NCI-H1436 treated with DMSO at 0.1 percent for 48 hours (cell line): ENCODE measurements around the gene PAQR4.

Experiments used
- DNase-seq: peaks from one replicate; lab custom pipeline; 2025; lab: John Stamatoyannopoulos, UW

The PAQR4 gene

GRCh38 chr16:2946649-2947048, 22.5 kb upstream of the PAQR4 start:
- no peak for DNase-seq

DNA sequence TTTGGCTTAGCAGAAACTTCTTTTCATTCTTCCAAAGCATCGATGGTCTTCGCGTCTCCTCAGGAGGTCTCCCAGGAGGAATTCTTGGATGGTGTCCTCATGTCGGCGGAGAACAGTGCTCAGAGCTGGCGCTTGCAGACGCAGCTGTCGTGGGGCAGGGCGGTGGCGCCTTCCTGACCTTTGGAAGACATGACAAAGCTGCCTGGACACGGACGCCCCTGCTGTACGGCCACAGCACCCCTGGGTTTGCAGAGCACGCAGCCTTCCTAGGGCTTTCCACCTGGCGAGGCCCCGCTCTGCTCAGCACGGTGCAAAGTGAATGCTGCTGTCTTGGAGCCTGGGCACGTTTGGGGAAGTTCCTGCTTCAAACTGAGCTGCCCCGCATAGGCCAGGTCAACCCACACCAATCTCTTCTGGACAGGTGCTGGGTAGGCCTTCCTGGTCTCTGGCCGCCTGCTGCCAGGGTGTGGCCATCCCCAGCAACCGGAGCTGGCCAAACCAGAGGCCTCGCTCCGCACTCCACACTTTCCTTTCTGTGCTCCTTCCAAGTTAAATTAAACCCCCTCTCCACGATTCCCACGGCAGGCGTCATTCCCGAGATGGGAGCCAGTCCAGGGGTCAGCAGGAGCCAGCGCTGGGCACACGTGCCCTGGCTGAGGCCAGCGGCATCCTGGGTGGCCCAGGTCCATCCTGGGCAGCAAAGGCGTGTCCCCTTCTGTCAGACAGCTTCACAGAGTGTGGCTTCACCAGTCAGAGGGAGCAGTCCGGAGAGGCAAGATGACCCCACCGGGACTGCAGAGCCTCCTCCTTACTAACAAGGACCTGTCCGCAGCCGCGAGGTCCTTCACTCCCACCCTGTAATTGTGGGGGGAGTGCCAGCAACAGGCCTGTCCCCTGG, 20.1 kb upstream of the PAQR4 start:
- DNase-seq: no peak

DNA sequence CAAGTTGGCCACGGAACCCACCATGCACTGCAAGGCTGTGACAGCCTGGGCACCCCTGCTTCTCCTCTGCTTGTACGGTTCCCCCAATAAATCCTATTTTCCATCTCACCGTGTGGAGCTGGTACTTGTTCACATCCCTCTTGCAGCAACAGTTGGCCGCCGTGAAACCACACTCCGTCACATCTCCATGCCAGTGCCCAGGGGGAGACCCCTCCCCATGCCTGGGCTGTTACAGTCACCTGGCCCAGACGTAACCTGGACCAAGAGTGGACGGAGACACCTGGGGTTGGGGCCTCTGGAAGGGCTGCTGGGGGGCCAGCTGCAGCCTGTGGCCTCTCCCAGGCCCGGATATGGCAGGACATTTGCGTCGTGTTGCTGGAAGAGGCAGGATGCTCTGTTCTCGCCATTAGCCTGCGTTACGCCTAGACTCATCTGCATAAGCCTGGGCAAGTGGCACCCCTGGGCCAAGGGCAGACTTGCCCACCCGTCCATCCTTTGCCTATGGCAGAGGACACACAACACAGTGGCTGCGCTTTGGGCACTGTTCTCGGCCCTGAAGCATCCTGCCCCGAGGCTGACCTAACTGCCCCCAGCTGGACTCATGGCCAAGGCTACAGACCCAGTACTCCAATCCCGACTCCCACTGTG, 19.3 kb upstream of the PAQR4 start:
- DNase-seq: no peak

GRCh38 chr16:2950353-2950724, 18.8 kb upstream of the PAQR4 start:
- DNase-seq: no peak

DNA sequence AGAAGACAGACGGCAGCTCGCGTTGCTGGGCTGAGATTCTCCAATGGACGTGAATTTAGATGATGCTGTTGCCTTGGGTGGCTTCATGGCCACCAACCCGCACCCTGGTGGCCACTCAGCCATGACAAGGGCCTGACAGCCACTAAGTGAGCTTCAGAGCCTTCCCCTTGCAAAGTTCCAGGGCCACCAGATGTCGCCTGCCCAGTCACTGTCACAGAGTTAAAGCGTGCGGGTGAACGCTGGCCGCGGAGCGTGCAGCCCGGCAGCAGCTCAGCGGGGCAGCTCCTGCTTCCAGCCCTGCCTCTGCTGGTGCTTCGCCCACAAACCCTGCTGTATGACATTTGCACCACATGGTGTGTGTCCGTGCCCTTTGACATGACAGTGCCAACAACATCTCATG, 18.4 kb upstream of the PAQR4 start:
- no peak for DNase-seq

DNA sequence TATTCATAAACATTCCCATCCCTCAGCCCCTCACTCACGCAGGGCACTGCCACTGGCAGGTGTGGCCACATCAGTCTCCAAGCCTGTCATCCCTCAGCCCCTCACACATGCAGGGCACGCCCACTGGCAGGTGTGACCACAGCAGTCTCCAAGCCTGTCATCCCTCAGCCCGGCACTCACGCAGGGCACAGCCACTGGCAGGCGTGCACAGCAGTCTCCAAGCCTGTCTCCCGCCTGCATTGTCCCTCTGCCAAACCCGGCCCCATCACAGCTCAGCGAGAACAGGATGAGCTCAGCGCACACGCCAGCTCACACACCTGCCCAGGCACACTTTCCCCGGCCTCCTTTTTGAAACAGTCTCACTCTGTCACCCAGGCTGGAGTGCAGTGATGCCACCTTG, 16.5 kb upstream of the PAQR4 start:
- no peak for DNase-seq

DNA sequence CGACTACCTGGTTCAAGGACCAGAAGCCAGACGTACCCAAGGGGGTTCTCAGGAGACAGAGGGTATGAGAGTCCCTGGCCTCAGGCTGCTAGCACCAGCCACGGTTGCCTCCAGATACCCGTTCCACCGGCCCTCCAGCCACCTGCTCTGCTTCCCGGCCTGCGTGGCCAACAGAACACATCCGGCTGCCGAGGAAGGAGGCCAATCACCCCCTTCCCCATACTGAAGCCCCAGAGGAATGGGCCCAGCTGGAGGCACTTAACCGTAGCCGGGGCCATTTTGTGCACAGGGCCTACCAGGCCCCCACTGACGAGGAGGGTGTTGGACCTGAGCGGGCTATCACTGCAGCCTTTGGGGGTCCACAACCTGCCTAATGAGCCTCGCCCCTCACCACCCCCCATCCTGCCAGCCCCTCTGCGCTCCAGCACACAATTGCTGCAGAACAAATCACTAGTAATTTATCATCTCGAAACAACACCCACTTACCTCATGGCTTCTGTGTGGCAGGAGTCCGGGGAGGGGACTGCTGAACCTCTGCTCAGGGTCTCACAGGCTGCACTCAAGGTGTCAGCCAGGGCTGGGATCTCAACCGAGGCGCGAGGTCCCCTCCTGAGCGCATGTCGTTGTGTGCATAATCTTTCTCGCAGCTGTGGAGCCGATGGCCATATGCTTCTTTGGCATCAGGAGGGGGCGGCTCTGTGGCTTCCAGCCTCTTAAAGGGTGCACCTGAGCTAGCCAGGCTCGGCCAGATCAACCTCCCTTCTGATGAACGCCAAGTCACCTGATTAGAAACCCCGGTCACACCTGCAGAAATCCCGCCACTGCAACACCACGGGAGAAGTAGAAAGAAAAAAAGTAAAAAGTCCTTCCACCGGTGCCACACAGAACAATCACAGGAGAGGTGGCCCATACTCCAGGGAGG, 15.2 kb upstream of the PAQR4 start:
- DNase-seq: no peak

GRCh38 chr16:2954656-2955381, 14.3 kb upstream of the PAQR4 start:
- no peak for DNase-seq

GRCh38 chr16:2955438-2955778, 13.7 kb upstream of the PAQR4 start:
- no peak for DNase-seq

DNA sequence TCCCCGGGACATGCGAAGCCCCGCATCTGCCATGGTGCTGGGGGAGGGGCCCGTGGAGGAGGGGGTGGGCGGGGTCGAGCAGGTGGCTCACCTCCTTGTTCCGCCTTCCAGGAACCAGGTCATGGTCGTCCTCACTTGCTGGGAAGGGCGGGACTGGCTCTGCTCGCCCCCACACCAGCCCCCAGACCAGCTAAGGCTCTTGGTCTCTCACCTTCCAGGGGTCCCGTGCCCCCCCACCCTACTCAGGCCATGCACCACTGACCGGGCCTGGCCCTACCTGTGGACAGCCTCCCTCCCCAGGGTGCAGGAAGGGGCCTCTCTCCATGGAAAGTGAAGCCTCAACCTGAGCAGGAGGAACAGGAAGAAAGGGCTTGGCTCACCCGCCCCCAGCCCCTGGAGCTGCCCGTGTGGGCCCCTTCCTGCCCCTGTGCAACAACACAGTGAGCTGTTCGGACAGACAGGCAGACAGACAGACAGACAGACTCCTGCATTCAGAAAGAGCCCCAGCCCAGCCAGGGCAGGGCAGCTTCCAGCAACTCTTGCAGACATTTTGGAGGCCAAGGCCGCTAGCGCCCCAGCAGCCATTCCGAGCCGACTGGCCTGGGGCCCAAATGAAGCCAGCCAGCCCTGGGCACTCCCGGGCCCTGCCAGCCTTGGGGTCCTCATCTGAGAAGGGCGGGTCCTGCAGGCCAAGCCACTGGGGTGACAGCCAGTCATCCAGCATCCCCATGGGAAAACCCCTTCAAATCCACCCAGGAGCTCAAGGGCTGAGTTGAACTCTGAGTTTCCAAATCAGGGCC, 13.2 kb upstream of the PAQR4 start:
- no peak for DNase-seq

- DNase-seq: no peak
Measured at GRCh38 chr16:2956579-2956956, 12.6 kb upstream of the PAQR4 start.

GRCh38 chr16:2959206-2959605, 9.9 kb upstream of the PAQR4 start:
- no peak for DNase-seq

GRCh38 chr16:2960183-2961010, 8.8 kb upstream of the PAQR4 start:
- DNase-seq: no peak

DNA sequence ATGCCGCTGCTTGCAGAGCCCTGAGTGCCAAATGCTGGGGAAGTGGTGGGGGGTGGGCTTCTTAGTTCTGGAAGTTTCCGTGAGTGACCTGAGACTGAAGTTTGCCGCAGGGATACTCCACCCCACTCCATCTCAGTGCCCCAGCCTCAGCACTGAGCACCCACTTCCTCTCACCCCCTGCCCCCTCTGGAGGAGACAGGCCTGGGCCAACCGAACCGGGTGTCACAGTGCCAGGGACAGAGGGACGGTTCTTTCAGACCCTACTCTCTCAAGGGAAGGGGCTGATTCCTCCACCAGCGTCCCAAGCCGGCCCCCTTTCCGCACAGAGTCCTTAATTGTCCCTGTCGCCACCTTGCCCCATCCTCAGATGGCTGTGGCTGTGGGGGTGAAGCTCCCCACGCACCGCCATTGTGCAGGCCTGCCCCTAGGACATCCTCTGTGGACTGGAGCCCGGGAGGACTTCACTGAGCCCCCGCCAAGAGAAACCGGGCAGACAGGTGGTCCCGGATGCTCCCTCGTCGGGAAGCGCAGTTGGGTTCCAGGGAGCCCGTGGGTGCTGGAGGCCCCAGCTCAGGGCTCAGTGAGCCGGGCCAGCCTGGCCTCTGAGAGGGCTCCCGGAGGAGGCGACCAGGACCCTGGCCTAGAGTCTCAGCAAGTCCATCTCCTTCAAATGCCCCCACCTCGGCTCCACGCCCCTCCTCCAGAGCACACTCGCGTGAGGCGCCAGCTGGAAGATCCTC, 6.6 kb upstream of the PAQR4 start:
- no peak for DNase-seq

GRCh38 chr16:2963074-2963722, 6.0 kb upstream of the PAQR4 start:
- DNase-seq: no peak

DNA sequence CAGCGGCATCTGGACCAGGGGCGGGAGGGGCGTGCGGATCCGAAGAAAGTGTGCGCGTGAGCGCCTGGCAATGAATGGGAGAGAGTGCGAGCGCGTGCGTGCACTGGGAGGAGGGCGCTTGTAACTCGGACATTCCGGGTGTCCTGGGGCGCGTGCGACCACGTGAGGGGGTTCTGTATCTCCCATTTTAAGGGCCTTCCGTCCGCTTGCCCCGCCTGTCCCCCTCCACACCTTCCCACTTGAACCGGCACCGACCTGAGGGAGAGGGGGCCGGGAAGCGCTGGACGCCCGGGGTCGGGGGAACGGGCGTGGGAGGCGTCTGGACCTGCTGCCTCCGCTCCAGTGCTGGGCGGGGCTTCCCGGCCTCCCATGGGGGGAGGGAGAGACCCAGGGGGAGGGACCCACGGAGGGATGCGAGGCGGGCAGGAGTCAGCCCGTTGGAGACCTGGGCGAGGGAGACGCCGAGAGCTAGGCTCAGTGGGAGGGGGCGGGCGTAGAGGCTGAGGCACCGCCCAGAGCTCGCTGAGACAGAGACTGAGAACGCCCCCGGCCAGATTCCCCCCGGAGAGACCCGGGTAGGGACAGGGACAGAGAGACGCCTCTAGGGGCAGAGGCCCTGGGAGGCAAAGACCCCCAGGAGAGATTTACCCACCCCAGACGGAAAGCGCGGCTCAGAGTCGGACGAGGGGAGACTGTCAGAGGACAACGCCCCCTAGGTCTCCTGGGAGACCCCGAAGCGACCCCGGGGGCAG, 5.2 kb upstream of the PAQR4 start, which contains the start of gene KREMEN2:
Gene KREMEN2 (plus strand): TSS at position 553 of the 752 bp plus-strand sequence. CDS start 246 bp downstream, outside the sequence.
- no peak for DNase-seq

DNA sequence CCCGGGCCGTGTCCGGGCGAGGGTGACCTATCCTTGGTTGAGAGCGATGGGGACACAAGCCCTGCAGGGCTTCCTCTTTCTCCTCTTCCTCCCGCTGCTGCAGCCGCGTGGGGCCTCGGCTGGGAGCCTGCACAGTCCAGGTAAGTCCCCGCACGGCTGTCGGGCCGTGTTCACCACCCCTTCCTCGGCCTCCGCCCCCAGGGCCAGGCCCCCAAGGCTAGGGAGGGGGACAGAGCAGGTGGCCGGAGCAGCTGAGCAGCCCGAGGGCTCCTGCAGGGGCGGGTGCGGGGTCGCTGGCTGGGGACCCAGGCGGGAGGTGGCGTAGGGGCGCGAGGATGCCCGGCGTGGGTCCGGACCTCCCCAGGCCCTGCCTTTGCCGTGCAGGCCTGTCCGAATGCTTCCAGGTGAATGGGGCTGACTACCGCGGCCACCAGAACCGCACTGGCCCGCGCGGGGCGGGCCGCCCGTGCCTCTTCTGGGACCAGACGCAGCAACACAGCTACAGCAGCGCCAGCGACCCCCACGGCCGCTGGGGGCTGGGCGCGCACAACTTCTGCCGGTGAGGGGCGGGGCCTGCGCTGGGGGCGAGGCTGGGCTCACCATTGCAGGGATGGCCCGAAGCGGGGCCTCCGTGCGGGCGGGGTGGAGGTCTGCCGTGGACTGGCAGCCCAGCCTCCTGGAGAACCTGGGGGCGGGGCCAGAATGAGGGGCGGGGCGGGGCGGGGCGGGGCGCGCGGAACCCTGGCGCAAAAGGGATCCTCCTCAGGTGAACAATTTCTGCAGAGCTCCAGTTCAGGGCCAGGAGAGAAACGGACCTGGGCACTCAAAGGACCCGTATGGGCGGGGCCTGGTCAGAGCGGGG, 4.4 kb upstream of the PAQR4 start:
- DNase-seq: peak; percentile 45
